Endothelial cell of umbilical vein (primary cell): ENCODE measurements around the gene UIMC1.
"Not testable (repeated sequence)": the region's sequence is repeated elsewhere in the genome, so short reads cannot be mapped to it uniquely, and the experiment has no call there.

Experiments used
- EZH2 ChIP-seq: IDR thresholded peaks from 2 replicates; pipeline ENCODE4 v1.6.1; 2012; ENCODE audit warnings: borderline replicate concordance, low read depth, mild to moderate bottlenecking, moderate library complexity, low read length, inconsistent platforms; ENCODE audit not compliant: severe bottlenecking
- JUN ChIP-seq: IDR thresholded peaks from 2 replicates; pipeline ENCODE4 v1.6.1; 2011; ENCODE audit warnings: borderline replicate concordance, low read depth; ENCODE audit not compliant: insufficient read length, insufficient read depth
- POLR2A ChIP-seq: IDR thresholded peaks from 2 replicates; pipeline ENCODE4 v1.6.1; 2012; ENCODE audit warnings: low read depth, mild to moderate bottlenecking, control low read depth, low read length
- POLR2AphosphoS5 ChIP-seq: IDR thresholded peaks from 2 replicates; pipeline ENCODE4 v1.6.1; 2012; ENCODE audit warnings: low read depth, mild to moderate bottlenecking, control low read depth, low read length, moderate library complexity; ENCODE audit not compliant: insufficient read depth
- TF ChIP-seq, protein P1 (sequence below): IDR thresholded peaks from 2 replicates; pipeline ENCODE4 v1.6.1; 2011; ENCODE audit not compliant: insufficient read depth, insufficient read length
- TF ChIP-seq, protein P2 (sequence below), 2 donors: IDR thresholded peaks; 1 replicate in 1 of 2; 2 replicates in 1 of 2; pipeline ENCODE4 v1.5.1; 2011; ENCODE audit warnings: low read length in 2 of 2, mild to moderate bottlenecking in 2 of 2, moderate library complexity in 2 of 2, control low read depth in 1 of 2, inconsistent platforms in 1 of 2, low read depth in 1 of 2; ENCODE audit not compliant: insufficient read depth in 1 of 2; ENCODE audit errors: extremely low read depth in 1 of 2

DNA sequence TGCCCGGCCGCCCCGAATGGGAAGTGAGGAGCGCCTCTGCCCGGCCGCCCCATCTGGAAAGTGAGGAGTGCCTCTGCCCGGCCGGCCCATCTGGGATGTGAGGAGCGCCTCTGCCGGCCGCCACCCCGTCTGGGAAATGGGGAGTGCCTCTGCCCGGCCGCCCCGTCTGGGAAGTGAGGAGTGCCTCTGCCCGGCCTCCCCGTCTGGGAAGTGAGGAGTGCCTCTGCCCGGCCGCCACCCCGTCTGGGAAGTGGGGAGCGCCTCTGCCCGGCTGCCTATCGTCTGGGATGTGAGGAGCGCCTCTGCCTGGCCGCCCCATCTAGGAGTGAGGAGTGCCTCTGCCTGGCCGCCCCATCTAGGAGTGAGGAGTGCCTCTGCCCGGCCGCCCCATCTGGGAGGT is 22.4 kb downstream of the UIMC1 start:
- TF ChIP-seq, protein P1, sequence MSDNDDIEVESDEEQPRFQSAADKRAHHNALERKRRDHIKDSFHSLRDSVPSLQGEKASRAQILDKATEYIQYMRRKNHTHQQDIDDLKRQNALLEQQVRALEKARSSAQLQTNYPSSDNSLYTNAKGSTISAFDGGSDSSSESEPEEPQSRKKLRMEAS = not testable (repeated sequence)
- TF ChIP-seq, protein P2, sequence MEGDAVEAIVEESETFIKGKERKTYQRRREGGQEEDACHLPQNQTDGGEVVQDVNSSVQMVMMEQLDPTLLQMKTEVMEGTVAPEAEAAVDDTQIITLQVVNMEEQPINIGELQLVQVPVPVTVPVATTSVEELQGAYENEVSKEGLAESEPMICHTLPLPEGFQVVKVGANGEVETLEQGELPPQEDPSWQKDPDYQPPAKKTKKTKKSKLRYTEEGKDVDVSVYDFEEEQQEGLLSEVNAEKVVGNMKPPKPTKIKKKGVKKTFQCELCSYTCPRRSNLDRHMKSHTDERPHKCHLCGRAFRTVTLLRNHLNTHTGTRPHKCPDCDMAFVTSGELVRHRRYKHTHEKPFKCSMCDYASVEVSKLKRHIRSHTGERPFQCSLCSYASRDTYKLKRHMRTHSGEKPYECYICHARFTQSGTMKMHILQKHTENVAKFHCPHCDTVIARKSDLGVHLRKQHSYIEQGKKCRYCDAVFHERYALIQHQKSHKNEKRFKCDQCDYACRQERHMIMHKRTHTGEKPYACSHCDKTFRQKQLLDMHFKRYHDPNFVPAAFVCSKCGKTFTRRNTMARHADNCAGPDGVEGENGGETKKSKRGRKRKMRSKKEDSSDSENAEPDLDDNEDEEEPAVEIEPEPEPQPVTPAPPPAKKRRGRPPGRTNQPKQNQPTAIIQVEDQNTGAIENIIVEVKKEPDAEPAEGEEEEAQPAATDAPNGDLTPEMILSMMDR (IDR thresholded peaks at IDR 0.05; ENCODE audit: extremely low read depth in 1 of 2, insufficient read depth in 1 of 2, low read depth in 1 of 2, low read length in 2 of 2) = not testable (repeated sequence)
- TF ChIP-seq POLR2AphosphoS5, POLR2A, EZH2, JUN: not testable (repeated sequence)
